Testis (tissue), 2 donors: ENCODE measurements around the gene CCDC43.

Experiments used
- POLR2A ChIP-seq: fragments of 450-650 bp; IDR thresholded peaks from one replicate; pipeline ENCODE4 v1.6.1; 2017; ENCODE audit warnings: antibody characterized with exemption, mild to moderate bottlenecking, moderate library complexity
- TF ChIP-seq, protein P1 (sequence below), 3 experiments: fragments of 450-650 bp in 2 of 3; fragments of 200-600 bp in 1 of 3; sonication (generic) in 1 of 3; IDR thresholded peaks; one replicate each; pipeline ENCODE4 v1.5.1; 2016 to 2019; ENCODE audit warnings: antibody characterized with exemption in 3 of 3, mild to moderate bottlenecking in 2 of 3, moderate library complexity in 1 of 3

- TF ChIP-seq, protein P1, sequence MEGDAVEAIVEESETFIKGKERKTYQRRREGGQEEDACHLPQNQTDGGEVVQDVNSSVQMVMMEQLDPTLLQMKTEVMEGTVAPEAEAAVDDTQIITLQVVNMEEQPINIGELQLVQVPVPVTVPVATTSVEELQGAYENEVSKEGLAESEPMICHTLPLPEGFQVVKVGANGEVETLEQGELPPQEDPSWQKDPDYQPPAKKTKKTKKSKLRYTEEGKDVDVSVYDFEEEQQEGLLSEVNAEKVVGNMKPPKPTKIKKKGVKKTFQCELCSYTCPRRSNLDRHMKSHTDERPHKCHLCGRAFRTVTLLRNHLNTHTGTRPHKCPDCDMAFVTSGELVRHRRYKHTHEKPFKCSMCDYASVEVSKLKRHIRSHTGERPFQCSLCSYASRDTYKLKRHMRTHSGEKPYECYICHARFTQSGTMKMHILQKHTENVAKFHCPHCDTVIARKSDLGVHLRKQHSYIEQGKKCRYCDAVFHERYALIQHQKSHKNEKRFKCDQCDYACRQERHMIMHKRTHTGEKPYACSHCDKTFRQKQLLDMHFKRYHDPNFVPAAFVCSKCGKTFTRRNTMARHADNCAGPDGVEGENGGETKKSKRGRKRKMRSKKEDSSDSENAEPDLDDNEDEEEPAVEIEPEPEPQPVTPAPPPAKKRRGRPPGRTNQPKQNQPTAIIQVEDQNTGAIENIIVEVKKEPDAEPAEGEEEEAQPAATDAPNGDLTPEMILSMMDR (IDR thresholded peaks at IDR 0.05), result no peak
- TF ChIP-seq POLR2A, result no peak
Observed at GRCh38 chr17:44734272-44734671, 44.7 kb upstream of the CCDC43 start.
